Right lobe of liver (tissue), 4 donors: Measurements from ENCODE around the gene NPPC.

ENCODE experiments used
- CTCF ChIP-seq, 4 donors: fragments of 200-600 bp in 3 of 4; fragments of 450-650 bp in 1 of 4; IDR thresholded peaks; one replicate each; pipeline versions ENCODE4 v1.5.1 to v1.8.0; 2016 to 2022; ENCODE audit warnings: antibody characterized with exemption in 4 of 4, mild to moderate bottlenecking in 2 of 4
- POLR2A ChIP-seq: fragments of 450-650 bp; IDR thresholded peaks from one replicate; pipeline ENCODE4 v1.6.1; 2017; ENCODE audit warnings: antibody characterized with exemption, mild to moderate bottlenecking
- donor health status: DM: no; HTN: no; CAD: no.
- donor health status: DM: no; HTN: no; CAD: no.
- donor health status: DM: no; HTN: yes; CAD: no.

- TF ChIP-seq CTCF (IDR thresholded peaks at IDR 0.05) (no peak), POLR2A (no peak)
Measured at GRCh38 chr2:231939022-231939421, 12.8 kb upstream of the NPPC start.
